Transverse colon (tissue), 4 donors: ENCODE data around the gene FOLH1. TPM values are rescaled to one million over a fixed set of nuclear protein-coding genes. Genes with fewer than 3 reads are reported as not detected.
"Not testable (repeated sequence)": the region's sequence is repeated elsewhere in the genome, so short reads cannot be mapped to it uniquely, and the experiment has no call there.

Source experiments
- DNase-seq: peaks from one replicate; pipeline ENCODE4 v3.0.0-alpha.2; 2019
- H3K27ac ChIP-seq, 4 donors: fragments of 200-600 bp; sonication (generic); 2 replicates each; pipeline ENCODE4 v1.5.1; 2016 to 2018; ENCODE audit warnings: inconsistent platforms in 4 of 4
- H3K27me3 ChIP-seq: fragments of 200-600 bp; sonication (generic); 2 replicates; pipeline ENCODE4 v1.5.1; 2017; ENCODE audit warnings: inconsistent platforms
- H3K36me3 ChIP-seq, 4 donors: fragments of 200-600 bp; sonication (generic); 2 replicates each; pipeline ENCODE4 v1.5.1; 2017 to 2019; ENCODE audit warnings: inconsistent platforms in 4 of 4
- H3K4me1 ChIP-seq, 4 donors: fragments of 200-600 bp; sonication (generic); 2 replicates each; pipeline ENCODE4 v1.5.1; 2017 to 2020; ENCODE audit warnings: inconsistent platforms in 4 of 4
- H3K4me3 ChIP-seq, 4 donors: fragments of 200-600 bp; sonication (generic); 1 replicate in 1 of 4; 2 replicates in 3 of 4; pipeline versions ENCODE4 v1.5.1 to v1.6.1; 2017 to 2019; ENCODE audit warnings: inconsistent platforms in 4 of 4
- H3K9me3 ChIP-seq, 2 donors: fragments of 200-600 bp; sonication (generic); 2 replicates each; pipeline ENCODE4 v1.5.1; 2017 to 2019; ENCODE audit warnings: inconsistent platforms in 2 of 2
- EP300 ChIP-seq: sonication (generic); formaldehyde crosslinking; IDR thresholded peaks from one replicate; pipeline ENCODE4 v1.6.1; 2017; ENCODE audit warnings: antibody characterized with exemption, low read depth
- POLR2A ChIP-seq: fragments of 450-650 bp; IDR thresholded peaks from one replicate; pipeline ENCODE4 v1.6.1; 2016; ENCODE audit warnings: antibody characterized with exemption, mild to moderate bottlenecking, moderate library complexity
- POLR2AphosphoS5 ChIP-seq, 3 donors: sonication (generic); formaldehyde crosslinking; IDR thresholded peaks; one replicate each; pipeline ENCODE4 v1.6.1; 2016; ENCODE audit warnings: antibody characterized with exemption in 3 of 3
- WGBS, 2 donors: methylation state at CpG; one replicate each; pipeline ENCODE4 v1.1.5; 2018; ENCODE audit warnings: low coverage in 1 of 2; 5-methylcytosine and 5-hydroxymethylcytosine counted together
- in situ Hi-C, 4 donors: fragments of 200-750 bp; cut with MboI; loops; one replicate each; pipeline versions ENCODE4 v1.15.0 to v1.15.1; 2017; ENCODE audit warnings: low sequenced_read_pairs in 3 of 4, low pct_ligation_motif_present in 1 of 4, low pct_unique_long_range_greater_than_20kb in 1 of 4
- intact Hi-C: fragments of 100-400 bp; cut with DNase I; formaldehyde crosslinking; loops from one replicate; pipeline ENCODE4 v1.15.1; 2023; ENCODE audit warnings: low total_unique reads
- total RNA-seq, 4 donors: library from RNA; depleted of rRNA; stranded (reverse); fragments of >200 nt; gene quantifications; one replicate each; pipeline ENCODE4 v1.1.0, GENCODE V29; 2016
- TF ChIP-seq, protein P1 (sequence below), 5 experiments: fragments of 200-600 bp in 3 of 5; fragments of 450-650 bp in 2 of 5; sonication (generic) in 3 of 5; IDR thresholded peaks; 1 replicate in 2 of 5; 2 replicates in 3 of 5; pipeline ENCODE4 v1.5.1; 2016 to 2017; ENCODE audit warnings: antibody characterized with exemption in 5 of 5, inconsistent platforms in 3 of 5, mild to moderate bottlenecking in 2 of 5, moderate library complexity in 1 of 5

FOLH1 gene
- total RNA-seq, 4 donors from 2014 or later = 0.14 TPM; not detected in 3

DNA sequence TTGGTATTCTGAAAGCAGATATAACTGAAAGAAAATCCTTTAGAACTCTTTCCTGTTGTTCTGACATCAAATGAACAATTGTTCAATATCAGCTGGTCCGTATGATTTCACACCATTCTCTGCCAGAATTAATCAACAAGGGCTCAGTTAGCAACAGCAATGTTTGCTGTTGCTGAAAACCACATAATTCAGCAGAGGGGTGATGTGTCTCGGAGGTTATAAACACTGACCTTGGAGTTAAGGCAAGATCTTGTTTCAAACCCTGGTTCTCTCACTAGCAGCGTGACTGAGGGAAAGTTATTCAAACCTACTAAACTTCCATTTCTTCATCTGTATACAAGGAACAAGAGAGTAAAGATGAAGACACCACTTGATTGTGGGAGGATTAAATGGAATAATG, 36.8 kb downstream of the FOLH1 start:
- H3K27ac ChIP-seq, H3K36me3 ChIP-seq, DNase-seq, intact Hi-C loops, H3K4me3 ChIP-seq, in situ Hi-C loops, H3K9me3 ChIP-seq, H3K4me1 ChIP-seq, H3K27me3 ChIP-seq: not testable (repeated sequence)
- WGBS, 2 donors = 40 to 56% methylated on average over 1 to 3 of the region's 3 CpGs

DNA sequence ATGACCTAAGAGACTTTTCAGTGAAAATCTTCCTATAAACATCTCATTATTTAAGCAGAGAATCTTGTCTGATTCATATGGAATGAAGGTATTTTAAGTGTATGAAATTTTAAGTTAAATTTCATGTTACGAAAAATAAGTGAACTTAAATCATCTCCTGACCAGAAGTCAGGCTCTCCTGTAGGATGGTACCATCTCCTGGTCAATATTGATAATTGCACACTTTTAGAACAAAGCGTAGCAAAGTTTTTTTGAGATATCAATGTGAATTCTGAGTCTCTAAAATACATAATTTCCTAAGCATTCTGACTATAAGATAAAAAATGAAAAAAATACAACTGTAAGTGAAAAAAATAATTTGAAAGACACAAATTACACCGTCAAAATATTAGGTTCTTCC, 38.8 kb downstream of the FOLH1 start:
- in situ Hi-C loops, H3K36me3 ChIP-seq, DNase-seq, H3K4me1 ChIP-seq, intact Hi-C loops, H3K4me3 ChIP-seq, H3K27ac ChIP-seq, H3K27me3 ChIP-seq, H3K9me3 ChIP-seq: not testable (repeated sequence)
- 52 to 56% methylated on average over 2 to 3 of the region's 3 CpGs for WGBS, 2 donors
- TF ChIP-seq, protein P1, sequence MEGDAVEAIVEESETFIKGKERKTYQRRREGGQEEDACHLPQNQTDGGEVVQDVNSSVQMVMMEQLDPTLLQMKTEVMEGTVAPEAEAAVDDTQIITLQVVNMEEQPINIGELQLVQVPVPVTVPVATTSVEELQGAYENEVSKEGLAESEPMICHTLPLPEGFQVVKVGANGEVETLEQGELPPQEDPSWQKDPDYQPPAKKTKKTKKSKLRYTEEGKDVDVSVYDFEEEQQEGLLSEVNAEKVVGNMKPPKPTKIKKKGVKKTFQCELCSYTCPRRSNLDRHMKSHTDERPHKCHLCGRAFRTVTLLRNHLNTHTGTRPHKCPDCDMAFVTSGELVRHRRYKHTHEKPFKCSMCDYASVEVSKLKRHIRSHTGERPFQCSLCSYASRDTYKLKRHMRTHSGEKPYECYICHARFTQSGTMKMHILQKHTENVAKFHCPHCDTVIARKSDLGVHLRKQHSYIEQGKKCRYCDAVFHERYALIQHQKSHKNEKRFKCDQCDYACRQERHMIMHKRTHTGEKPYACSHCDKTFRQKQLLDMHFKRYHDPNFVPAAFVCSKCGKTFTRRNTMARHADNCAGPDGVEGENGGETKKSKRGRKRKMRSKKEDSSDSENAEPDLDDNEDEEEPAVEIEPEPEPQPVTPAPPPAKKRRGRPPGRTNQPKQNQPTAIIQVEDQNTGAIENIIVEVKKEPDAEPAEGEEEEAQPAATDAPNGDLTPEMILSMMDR (IDR thresholded peaks at IDR 0.05) = peak in 1 of 5 experiments; percentile 10

DNA sequence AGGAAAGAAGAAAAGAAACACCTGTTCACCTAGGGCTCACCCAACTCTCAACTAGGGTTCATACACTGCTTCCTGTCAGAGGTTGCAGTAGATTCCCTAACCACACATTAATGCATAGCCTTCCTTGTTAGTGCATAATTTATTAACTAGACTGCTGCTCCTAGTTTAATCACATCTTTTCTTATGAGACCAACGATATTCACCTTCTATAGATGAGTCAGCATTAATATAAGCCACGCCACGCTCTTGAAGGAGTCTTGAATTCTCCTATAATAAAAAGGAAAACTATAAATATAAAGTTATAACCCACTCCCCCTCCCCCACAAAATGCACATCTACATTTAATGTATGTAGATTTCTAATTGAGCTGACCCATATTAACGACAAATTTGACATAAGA, 39.4 kb downstream of the FOLH1 start:
- 47 to 64% methylated on average over 4 of the region's 4 CpGs for WGBS, 2 donors
- intact Hi-C loops, H3K4me3 ChIP-seq, H3K4me1 ChIP-seq, H3K9me3 ChIP-seq, H3K36me3 ChIP-seq, H3K27ac ChIP-seq, DNase-seq, in situ Hi-C loops, H3K27me3 ChIP-seq: not testable (repeated sequence)

DNA sequence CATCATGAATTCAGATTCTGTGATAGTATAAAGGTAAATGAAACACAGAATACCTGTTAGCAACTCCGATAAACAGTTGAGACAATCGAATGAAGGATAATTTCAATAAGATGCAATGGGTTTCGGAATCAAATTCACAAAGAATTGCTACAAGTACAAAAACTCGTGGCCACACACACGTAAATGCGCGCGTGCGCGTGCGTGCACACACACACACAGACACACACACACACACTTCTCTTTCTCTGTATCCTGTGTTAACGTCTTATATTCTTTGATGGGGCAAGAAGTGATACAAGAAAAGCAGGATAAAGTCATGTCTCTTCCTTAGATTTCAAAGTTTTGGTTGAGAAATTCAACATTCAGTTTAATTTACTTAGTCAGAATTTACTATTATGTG, 57.2 kb downstream of the FOLH1 start:
- intact Hi-C loops (no loop called here), in situ Hi-C loops (no loop called here)
- 81 to 88% methylated on average over 11 to 12 of the region's 12 CpGs for WGBS, 2 donors
- Histone ChIP-seq H3K27ac (no peak overlapping the region), H3K27me3 (no peaks in the 10 kb centered on the region), H3K4me3 (no peak overlapping the region), H3K9me3 (no peaks in the 10 kb centered on the region), H3K36me3 (no peaks in the 10 kb centered on the region), H3K4me1 (no peaks in the 10 kb centered on the region)
- DNase-seq = no peak
- TF ChIP-seq POLR2AphosphoS5 (IDR thresholded peaks at IDR 0.05) (no peak), POLR2A (no peak), EP300 (no peak)
- TF ChIP-seq, protein P1 (IDR thresholded peaks at IDR 0.05) = no peak

DNA sequence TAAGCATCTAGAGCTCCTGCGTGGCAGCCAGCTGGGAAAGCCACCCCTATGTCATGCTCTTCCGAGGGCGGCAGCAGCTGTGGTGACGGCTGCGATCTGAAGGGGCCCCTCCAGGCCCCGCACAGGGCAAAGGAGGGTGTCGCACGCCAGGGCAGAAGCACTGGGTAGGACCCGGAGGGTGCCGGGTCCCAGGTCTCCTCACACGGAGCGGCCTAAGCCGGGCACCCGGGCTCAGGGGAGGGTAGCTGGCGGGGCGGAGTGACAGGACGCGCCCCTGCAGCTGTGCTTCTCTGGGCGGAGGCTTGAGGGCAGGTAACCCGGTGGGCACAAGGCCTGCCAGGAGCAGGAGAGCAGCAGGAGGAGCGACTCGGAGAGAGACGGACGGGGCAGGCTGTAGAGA, 106.0 kb downstream of the FOLH1 start:
- H3K27me3 ChIP-seq, intact Hi-C loops, H3K4me1 ChIP-seq, H3K4me3 ChIP-seq, DNase-seq, in situ Hi-C loops, H3K9me3 ChIP-seq, H3K27ac ChIP-seq, H3K36me3 ChIP-seq: not testable (repeated sequence)
- 80 to 90% methylated on average over 3 to 24 of the region's 24 CpGs for WGBS, 2 donors

Other genes starting within 250 kb of the FOLH1 start
- gene TRIM51G, start 224.7 kb downstream of the FOLH1 start, total RNA-seq = not detected
- not detected for gene TRIM49B, start 179.8 kb downstream of the FOLH1 start, total RNA-seq
- gene TRIM64C, start 149.5 kb downstream of the FOLH1 start, total RNA-seq = not detected